HG02798 (cell line): ENCODE data around the gene TMEM220.
A peak's percentile ranks its signal among the peaks of the same experiment; 100 is the strongest.

Source experiments
- ATAC-seq: cut with Tn5 transposase; IDR thresholded peaks from one replicate; pipeline ENCODE4 v1.9.1; 2021; ENCODE audit warnings: mild to moderate bottlenecking; ENCODE audit not compliant: unreplicated experiment, poor library complexity

TMEM220 gene

DNA sequence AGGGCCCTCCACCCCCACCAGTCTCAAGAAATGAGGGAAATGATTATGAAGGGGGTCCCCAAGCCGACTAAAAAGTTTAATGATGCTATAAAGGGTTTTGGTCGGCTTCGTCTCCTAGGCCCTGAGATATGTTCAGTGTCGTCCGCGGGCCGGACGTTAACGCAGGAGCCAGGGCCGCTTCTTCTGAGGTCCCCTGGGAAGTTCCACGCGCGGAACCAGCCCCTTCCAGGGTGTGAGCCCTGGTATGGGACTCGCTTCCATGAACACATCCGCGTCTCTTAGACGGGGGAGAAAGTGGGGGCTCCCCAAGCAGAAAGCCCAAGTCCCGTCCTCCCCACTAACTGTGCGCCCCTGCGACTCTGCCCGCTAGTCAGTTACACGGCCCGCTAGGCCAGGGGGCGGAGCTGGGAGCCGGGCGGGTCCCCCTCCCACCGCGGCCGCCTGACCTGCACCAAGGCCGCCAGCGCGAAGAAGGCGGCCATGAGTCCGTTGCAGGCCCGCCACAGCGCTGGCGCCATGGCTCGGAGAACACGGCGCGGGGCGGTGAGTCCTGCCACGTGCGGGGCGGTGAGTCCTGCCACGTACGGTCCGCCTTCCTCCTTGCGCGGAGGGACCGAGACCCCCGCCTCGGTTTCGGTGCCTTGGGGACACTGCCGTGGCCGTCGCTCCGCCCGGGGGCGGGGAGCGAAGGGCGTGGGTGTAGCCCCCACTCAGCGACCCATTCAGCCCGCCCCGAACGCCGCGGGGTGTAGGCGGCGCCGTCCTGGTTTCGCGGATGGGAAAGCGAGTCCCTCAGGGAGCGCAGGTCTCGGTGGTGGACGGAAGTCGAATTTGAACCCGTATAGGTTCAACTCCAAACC, at the start of gene TMEM220:
TSS of gene TMEM220 (minus strand) at position 690 of the 860 bp plus-strand sequence. CDS start at position 518, 172 bp downstream.
- peak; percentile 67 for ATAC-seq

DNA sequence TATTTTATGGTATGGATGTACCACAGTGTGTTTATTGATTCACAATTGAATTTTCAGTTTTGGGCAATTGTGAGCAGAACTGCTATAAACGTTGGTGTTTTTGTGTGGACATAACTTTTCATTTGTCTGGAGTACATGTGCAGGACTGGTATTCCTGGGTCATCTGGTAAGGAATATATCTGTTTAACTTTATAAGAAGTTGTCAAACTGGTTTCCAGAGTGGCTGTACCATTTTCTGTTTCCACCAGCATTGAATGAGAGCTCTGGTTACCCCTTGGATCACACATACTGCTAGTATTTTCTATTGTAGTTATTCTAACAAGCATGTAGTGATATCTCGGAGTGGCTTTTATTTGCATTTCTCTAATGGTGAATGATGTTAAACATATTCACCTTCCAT, 49.8 kb upstream of the TMEM220 start:
- ATAC-seq, result no peak

DNA sequence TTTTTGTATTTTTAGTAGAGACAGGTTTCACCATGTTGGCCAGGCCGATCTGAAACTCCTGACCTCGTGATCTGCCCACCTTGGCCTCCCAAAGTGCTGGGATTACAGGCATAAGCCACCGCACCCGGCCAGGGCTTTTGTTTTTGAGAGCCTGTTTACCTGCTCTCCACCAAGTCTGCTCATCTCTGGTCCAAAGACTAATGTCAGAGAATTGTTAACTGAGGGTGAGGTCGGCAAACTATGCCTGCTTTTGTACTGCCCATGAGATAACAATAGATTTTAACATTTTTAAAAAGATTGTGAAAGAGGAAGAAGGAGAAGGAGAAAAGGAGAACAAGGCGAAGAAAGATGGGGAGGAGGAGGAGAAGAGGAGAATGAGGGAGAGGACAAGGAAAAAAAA, 48.1 kb upstream of the TMEM220 start:
- no peak for ATAC-seq

DNA sequence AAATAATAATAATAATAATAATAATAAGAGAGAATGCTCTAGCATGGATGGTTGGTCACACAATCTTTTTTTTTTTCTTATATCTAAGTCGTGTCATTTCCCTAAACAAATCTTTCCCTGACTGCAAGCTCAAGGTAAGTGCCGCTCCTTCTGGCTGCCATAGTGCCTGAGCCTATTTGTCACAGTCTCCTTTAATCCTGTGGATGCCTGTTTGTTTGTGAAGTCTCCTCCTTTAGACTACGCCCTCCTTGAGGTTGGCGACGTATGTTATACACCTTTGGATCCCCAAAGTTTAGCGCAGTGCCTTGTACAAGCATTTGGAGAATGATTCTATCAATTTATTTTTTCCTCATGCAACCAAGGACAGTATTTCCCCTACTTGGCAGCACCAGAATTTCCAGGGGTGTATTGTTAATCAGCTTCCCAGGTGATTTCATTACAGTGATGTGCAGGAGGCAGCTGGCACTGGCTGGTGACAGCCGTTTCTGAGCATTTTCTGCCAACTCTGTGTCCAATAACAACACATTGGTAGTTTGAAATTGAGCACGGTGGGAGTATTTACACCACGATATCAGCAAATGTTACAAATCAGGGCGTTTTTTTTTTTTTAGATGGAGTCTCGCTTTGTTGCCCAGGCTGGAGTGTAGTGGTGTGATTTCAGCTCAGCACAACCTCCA, 47.4 kb upstream of the TMEM220 start:
- ATAC-seq, result no peak

DNA sequence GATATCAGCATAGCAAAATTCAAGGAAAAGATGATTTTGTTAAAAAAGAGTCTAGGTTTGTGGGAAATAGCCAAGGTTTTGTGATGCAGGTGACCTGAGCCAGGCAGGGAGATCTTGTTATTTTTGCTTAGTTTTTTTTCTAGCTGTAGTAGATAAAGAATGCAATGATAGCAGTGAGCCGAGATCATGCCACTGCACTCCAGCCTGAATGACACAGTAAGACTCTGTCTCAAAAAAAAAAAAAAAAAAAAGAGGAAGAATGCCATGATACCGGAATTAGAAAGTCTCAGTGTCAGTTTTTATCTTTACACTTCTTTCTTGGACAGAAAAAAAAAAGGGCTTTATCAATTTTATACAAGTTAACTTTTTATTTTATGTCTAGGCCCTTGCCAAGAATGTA, 46.6 kb upstream of the TMEM220 start:
- ATAC-seq, result no peak

DNA sequence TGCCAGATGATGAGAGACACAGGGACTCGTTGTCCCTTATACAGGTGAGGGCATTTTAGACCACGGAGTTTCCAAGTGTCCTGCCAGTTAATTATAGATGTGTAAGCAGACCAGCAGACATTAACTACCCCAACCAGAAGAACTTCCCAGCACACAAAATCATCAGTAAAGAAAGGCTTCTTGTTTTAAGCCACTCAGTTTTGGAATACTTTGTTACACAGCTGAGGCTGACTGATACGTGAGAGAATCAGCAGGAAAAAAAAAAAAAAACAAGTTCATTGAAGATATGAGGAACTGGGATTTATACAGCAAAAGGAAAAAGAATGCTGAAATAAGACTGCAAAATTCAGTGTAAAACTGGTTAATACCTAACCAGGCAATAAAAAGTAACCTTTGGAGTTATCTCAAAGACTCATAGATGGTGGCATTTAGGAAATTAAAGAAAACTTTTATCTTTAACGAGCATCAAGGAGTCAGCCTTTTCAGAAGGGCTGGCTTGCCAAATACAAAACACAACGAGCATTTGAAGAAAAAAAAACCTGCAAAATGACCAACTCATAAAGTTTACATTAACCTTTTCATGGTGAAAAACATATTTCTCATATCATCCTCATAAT, 46.0 kb upstream of the TMEM220 start:
- no peak for ATAC-seq

DNA sequence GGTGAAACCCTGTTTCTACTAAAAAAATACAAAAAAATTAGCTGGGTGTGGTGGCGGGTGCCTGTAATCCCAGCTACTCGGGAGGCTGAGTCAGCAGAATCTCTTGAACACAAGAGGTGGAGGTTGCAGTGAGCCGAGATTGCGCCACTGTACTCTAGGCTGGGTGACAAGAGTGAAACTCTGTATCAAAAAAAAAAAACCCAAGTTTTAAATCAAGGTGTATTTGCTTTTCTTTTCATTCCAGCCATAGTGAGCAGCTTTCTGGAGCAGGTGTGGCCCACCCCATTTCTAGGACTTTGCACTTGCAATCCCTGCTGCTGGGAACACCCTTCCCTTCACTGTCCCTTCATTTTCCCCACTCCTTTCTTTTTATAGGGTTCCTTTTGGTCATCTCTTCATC, 45.2 kb upstream of the TMEM220 start:
- no peak for ATAC-seq

DNA sequence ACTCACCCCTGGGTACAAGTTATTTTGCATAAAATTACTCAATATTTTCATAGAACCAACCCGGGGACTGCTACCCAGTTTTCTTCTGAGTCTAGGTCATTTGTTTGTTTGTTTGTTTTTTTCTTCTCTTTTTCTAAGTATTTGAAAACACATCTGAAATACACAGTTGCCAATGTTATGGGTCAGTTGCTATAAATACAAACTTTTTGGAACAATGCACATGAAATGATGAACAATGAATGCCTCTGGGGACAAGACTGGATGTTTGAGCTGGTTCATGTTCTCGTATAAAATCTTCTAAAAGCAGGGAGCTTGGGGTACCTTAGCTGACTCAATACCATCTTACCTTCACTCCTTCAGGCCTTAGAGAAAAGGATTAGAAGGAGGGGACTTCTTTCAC, 43.6 kb upstream of the TMEM220 start:
- no peak for ATAC-seq

DNA sequence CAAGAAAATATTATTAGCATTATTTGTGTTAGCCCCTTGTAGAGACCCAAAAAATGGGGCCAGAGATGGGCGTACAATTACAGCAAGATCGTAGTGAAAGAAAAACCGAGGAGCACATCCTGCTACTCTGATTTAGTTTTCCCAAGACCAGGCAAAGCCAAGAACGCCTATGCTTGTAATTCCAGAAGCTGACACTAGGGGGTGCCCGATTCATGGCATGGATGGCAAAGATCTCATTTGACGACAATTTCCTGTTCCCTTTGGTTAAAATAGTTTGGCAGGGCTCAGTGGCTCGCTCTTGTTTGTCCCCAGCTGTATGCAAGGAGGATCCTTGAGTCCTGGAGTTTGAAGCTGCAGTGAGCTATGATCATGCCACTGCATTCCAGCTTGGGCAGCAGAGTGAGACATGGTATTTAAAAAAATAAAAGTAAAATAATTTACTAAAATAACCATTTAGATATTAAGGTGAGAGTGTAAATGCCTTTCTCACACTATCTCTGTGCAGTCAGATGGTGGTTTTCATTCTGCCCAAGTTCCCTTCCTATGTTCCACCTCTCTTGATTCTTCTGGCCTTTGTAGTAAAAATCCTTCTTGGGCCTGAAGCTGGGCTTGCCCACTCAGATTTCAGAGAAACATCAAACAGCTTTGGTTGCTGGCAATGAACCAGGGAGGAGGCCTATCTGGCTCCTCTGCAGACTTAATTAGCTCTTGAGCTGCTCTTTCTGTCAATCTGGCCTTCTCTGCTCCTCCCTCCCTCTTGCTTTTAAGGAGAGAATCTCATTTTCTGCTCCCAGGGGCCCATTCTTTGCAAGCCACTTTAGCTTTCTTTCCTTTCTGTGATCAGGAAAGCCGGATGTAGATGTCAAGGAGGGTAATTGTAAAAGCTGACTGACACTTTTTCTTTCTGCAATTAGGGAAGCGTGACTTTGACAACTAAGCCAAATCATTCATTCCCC, 42.9 kb upstream of the TMEM220 start:
- no peak for ATAC-seq

DNA sequence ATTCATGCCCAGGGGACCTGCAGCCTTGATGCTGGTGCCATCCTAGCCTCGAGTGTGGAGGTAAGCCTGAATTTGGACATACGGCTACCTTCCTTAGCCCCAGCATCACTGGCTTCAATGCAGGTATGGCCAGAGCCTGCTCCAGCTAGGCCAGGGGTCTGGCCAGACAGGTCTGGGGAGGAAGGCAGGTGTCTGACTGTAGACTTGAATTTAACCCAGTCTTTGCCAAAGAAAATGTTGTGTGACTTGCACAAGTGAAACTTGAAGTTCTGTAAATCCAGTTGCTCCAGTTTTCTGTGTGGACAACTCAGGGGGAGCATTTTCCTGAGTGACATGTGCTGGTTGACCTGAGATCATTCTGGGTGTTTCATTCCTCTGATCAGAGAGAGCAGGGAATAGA, 41.3 kb upstream of the TMEM220 start:
- ATAC-seq, result no peak

DNA sequence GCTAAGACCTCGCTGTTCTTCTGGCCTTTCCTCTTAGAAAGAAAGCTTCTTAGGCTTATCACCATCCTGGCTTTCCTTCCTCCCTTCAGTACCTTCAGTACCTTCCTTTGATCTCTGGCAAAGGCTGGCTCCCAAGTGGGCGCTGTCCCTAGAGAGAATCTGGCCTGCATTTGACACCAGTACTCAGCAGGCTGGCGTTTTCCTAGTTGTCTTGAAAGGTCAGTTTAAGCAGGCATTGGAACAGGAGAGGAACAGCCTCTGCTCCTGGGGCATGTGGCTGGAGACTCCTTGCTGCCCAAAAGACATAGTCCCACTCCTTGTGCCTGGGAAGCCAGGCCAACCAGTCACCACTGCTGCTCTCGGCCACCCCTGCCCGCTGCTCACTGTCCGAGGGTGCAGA, 40.0 kb upstream of the TMEM220 start:
- ATAC-seq, result no peak

DNA sequence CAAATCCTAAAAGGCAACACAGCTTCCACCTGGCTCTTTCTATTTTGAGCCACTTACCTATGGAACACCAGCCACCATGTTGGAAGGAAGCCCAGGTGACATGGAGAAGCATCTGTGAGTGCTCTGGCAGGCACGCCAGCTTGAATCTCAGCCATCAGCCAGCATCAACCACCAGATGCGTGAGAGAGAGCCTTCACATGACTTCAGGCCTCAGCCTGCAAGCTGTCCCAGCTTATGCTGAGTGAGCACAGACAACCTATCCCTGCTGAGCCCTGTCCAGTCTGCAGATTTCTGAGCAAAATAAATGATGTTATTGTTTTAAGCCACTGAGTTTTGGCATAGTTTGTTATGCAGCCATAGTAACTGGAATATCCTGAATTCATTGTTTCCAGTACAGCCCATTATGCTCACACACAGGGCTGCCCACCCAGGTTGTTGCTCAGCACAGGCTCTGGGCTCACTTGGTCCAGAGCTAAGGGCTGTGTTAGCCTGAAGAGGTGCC, 39.0 kb upstream of the TMEM220 start:
- no peak for ATAC-seq

DNA sequence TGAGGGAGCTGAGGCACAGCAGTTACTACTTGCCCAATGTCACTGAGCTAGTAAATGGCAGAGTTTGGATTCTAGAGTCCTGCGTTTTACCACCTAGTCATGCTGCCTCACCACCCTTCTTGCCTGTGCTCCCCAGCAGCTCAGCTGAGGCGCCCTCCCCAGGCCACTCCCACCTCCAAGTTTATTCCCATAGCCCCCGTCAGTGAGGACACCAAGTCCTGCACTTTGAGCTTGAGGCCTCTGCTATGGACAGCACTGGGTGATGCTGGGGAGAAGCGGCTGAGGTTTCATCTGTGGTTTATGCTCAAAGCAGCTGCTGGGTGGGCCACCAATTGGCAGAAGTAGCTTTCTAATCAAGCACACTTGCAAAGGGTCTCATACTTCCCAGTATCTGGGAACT, 37.4 kb upstream of the TMEM220 start:
- no peak for ATAC-seq

DNA sequence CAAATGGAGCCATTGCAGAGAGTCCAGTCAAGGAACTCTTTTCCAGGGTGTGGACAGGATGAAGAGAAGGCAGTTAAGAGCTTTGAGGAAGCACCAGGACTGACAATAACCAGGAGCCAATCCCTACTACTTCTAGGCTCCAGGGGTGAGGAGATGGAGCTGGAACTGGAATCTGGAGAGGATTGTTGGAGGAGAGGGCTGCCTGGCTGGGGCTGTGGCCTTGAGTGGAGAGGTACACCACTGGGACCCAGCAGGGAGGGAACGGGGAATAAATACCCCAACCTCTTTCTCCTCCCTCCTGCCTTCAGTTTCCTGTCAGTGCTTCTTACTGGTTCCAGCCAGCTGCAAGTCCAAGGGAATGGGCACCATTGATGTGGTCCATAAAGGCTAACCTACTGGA, 32.2 kb upstream of the TMEM220 start:
- ATAC-seq, result no peak

DNA sequence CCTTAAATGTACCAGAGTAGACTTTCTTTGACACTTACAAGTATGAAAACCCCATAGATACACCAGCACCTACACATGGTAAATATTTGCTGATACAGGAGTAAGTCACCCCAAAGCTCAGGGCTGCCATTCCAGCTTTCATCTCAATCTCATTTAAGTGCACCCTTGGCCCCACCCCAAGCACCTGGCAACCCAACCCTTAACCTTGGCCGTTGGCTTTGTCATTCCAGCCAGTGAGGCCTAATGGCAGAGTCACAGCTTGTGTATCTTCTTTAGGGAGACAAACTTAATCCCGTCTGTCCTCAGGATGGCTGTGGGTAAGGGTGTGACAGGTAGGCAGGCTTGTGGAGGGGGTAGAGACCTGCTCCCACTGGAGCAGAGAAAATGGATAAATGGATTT, 31.5 kb upstream of the TMEM220 start:
- no peak for ATAC-seq

DNA sequence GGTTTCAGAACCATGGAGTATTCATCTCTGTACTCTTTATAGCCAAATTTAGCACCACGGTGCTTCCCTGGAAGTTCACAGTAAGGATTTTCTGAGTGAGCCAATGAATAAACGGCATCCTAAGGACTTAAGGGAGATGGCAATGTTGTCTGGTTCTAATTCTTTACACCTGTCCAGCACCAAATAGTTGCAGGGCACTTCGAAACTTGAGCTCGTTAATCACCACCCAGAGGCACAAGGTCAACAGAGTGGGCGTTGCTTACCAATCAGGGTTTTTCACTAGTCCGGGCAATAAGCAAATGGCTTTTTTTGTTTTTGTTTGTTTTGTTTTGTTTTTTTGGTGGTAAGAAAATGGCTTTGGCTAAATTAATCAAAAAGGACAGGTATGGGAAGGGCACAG, 28.2 kb upstream of the TMEM220 start:
- no peak for ATAC-seq

DNA sequence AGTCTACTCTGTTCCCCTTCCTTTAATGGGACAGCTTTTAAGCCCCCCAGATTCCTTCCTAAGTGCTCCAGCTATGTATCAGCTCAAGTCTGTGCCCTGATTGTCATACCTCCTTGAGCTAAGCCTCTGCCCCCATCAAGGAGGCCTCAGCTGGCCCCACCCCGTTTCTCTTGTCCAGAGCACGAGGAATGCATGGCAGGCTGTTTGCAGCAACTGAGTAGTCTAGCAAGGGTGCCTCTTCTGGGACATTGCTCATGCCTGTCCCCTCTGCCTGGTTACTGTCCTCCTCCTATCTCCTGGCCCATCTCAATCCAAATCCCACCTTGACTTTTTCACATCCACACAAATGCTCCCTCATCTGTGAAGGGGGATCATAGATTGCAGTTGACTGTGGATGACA, 27.8 kb upstream of the TMEM220 start:
- no peak for ATAC-seq

DNA sequence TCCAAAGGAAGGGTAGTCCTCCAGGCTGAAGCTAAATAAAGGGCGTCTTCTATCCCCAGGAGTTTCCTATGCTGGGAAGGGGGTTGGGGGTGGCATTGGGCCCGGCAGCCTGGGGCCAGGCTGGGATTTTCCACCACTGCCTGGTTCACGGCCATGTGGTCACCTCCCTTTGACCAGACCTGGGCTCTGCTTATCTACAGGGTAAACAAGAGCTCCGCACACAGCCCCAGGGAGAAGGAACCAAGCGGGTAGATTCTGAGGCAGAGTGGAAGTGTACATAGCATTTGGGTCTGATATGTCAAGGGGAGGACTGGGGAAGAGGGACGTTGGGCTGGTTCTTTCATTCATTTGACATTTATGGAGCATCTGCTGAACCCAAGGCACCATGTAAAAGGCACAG, 27.2 kb upstream of the TMEM220 start:
- ATAC-seq, result no peak

DNA sequence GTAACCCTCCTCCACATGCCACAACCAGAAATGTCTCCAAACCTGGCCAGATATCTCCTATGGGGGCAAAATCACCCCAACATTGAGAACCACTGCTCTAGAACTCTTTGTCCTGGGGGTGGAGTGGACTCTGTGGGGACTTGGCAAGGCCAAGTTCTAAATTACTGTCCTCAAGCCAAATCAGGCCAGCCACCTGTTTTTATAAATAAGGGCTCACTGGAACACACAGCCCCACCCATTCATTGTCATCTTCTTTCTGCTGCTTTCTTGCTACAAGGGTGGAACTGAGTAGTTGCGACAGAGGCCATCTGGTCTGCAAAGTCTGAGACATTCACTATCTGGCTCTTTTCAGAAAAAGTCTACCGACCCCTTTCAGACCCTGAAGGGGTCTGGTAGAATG, 26.8 kb upstream of the TMEM220 start:
- ATAC-seq, result no peak

DNA sequence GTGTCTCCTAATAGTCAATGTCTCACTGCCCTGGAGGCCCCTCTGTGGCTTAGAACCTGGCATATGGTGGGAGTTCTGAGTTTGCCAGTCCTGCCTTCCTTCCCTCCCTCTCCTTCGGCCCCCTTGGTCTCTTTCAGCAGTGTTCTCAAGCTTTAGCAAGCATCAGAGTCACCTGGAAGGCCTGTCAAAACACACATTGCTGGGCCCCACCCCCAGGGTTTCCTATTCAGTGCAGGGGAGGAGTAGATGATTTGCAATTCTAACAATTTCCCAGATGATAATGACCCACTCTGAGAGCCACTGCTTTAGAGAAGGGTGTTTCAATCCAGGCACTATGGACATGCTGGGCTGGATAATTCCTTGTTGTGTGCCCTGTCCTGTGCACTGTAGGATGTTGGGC, 26.4 kb upstream of the TMEM220 start:
- no peak for ATAC-seq
